ENCODE data around the gene CKLF.
"Not testable (repeated sequence)": the region's sequence is repeated elsewhere in the genome, so short reads cannot be mapped to it uniquely, and the experiment has no call there.

Gene CKLF, protein sequence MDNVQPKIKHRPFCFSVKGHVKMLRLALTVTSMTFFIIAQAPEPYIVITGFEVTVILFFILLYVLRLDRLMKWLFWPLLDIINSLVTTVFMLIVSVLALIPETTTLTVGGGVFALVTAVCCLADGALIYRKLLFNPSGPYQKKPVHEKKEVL

DNA sequence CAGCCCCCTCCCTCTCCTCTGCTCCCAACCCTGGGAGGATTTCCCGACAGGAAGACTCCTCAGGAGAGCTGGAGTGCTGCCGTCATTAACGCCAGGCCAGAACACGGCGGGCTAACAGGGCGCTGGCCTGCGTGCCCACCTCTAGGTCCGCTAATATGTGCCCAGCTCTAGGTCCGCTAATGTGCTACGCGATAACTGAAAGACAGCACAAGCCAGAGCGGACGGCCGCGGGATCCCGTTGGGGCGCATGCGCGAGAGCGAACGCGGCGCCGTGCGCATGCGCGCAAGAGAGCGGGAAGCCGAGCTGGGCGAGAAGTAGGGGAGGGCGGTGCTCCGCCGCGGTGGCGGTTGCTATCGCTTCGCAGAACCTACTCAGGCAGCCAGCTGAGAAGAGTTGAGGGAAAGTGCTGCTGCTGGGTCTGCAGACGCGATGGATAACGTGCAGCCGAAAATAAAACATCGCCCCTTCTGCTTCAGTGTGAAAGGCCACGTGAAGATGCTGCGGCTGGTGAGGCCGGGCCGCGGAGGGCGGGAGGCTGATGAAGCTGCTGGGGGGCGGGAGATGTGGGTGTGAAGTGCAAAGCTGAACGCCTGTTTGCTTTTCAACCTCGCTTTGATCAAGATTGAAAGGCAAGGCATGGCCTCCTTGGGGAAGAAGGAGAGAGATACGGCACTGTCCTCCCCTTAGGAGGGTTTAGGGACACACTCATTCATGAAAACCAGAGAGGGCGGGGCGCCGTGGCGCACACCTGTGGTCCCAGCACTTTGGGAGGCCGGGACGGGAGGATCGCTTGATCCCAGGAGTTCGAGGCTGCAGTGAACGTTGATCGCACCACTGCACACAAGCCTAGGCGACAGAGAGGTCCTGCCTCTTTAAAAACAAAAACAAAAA lies at the start of gene CKLF:
Gene CKLF (plus strand): TSS at position 291 of the 892 bp plus-strand sequence. CDS start 140 bp downstream, at position 431.
- DNase-seq (ENCODE audit: low read depth in 2 of 2), result peak; percentile 69 to 73

DNA sequence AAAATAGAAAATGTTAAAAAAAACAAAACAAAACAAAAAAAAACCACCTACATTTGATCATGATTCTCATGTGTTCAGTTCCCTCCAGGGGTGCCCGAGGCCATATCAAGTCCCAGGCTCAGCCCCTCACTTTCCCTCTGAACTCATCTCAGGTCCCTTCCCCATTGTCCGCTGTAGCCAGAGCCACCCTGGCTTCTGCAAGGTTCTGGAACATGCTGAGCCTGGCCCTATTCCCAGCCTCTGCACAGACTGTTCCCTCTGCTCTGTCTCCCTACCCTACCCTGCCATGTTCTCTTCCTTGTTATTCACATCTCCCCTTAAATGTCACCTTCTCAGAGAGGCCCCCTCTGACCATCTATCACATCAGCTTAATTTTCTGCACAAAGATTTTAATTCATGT lies 49.3 kb upstream of the CKLF start:
- DNase-seq (ENCODE audit: low read depth in 2 of 2), result no peak

DNA sequence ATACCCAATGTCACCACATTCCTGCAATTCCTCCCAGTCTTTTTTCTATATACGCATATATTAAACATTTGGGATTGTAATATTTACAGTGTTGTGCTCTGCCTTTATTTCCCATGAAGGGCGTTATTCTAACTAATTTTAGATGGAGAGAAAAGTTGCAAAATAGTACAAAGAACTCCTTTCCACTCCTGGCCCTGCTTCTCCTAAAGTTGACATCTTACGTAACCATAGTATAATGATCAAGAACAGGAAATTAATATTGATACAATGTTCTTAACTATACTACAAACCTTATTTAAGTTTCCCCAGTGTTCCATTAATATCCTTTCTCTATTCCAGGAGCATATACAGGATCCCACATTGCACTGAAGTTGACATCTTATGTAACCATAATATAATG lies 48.8 kb upstream of the CKLF start:
- no peak for DNase-seq (ENCODE audit: low read depth in 2 of 2)

DNA sequence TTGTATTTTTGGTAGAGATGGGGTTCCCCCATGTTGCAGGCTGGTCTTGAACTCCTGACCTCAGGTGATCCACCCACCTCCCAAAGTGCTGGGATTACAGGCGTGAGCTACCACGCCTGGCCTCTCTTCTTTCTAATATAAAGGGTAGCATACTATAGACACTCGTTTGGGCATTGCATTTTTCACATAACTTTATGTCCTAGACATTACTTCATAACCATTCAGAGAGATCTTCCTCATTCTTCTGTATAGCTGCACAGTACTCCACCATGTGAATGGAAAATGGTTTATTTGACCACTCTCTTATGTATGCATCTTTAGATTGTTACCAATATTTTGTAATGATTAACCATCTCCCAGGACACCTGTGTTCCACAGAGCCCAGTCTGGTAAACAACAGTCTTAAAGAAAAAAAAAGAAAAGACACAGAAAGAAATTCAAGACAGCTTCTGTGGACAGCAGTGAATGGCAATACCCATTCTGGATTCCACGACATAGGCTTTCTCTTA lies 44.6 kb upstream of the CKLF start:
- DNase-seq (ENCODE audit: low read depth in 2 of 2), result no peak

DNA sequence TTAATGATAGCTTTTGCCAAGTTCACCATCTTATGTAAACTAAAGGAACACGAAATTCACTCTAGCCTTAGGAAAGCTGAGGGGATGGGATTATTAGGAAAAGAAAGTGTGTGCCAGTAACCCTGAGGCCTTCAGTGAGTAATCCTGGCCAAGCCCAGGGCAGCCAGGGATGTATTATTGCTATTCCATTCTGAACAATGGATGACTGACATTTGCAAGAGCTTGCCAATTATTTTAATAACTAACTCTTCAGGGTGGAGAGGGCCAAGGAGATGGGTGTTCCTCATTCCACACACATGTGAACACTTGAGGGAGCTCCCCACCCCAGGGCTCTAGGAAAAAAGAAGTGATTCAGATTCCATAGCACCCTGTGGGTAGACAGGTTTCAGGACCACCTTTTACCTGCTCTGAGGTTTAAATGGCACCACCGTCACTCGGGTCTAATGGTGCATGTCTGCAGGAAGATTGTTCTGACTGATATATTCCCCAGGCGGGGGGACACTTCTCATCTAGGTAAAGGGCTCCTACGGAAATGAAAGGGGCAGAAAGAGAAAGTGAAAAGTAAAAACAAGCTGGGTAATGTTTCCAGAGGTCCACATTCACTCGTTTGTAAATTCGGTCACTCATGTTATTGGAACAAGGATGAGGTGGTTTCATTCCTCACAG lies 44.0 kb upstream of the CKLF start:
- DNase-seq (ENCODE audit: low read depth in 2 of 2), result no peak

DNA sequence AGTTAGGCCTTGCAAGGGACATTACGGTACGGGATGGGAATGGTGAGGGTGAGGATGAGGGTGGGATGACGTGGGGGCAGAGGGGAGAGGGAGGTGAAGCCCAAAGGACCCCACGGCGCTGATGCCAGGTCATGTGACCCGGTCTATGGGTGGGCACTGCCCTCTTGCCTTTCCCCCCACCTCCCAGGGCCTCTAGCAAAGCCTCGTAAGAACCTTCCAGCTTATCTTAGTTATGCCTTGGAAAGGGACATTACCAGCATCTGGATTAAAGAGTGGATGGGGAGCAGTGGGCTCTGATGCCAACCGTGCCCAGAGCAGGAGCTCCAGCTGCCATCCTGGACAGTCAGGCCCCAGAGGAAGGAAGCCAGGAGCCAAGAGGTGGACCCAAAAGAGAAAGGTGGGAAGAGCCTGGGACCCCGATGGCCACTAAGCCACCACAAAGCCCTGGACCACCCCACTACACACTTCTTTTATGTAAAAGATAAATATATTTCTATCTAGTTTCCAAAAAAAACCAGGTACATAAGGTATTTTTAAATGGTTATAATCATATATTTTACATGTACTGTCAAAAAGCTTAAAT lies 43.4 kb upstream of the CKLF start:
- no peak for DNase-seq (ENCODE audit: low read depth in 2 of 2)

DNA sequence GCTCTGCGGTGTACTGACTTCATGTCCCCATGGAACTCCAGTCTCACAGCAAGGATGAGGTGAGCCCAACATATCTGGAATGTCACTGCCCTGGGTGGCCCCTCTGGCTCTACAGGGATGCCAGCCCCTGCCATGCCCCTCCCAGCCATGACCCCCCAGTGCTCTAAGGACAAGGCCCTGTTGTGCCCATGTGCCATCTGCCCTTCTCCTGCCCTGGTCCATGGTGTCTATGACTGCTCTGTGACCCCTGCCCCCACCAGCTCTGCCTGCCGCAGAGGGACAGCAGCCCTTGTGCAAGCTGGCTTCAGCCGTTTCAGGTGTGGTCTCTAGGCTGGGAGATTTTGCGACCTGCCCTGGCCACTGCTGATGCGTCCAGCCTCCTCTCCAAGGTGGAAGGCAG lies 42.8 kb upstream of the CKLF start:
- no peak for DNase-seq (ENCODE audit: low read depth in 2 of 2)

DNA sequence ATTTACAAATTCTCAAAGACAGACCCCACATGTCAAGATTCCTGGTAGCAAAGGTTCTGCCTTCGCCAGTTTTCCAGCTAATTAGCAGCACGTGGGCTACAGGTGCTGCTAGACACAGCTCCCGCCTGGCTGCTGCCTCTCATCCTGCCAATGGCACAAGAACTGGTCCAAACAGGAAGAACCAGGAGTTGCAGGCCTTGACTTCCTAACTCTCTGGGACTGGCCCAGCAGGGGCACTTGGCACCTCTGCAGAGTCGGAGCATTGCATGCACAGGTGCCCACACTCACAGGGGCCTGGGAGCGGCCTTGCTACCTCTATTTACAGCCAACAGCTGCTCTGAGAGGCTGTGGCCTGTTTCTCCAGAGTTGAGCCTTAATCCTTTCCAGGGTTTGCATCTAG lies 42.1 kb upstream of the CKLF start:
- DNase-seq (ENCODE audit: low read depth in 2 of 2), result no peak

DNA sequence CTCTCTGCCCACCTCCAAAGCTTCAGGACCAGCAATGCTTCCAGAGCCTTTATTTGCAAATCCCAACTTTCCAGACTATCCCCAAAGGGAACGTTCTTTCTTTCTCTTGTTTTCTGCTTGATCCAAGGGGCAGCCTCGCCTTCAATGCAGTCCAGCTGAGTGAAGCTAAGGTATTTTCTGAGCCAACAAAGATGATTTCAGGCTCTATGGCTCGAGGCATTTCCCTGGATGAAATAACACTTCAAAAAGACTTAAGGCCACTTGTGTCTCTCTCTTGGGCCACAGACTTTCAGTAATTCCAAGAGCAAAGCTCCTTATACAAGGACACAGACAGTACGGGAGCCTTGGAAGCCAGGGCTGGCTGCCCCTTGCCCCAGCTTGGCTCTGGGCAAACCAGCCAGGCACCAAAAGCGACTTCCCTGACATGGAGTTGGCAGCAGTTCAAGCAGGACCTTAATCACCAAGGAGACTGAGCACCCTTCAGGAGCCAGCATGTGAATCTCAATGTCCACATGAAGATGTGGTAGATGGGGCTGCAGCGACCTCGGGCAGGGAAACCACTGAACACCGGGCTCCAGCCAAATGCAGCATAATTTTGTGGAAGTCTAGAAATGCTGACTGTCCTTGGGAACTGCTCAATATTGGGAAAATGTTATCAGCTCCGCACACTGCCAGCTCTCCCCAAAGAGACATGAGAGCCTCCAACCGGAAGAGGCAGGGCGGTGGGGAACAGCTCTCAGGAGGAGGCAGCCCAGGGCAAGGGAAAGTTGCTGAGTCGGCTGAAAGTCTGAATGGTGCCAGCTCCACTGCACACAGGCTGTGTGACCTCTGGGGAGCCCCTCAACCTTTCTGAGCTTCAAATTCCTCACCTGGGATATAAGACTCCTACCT lies 41.4 kb upstream of the CKLF start:
- DNase-seq (ENCODE audit: low read depth in 2 of 2), result no peak

DNA sequence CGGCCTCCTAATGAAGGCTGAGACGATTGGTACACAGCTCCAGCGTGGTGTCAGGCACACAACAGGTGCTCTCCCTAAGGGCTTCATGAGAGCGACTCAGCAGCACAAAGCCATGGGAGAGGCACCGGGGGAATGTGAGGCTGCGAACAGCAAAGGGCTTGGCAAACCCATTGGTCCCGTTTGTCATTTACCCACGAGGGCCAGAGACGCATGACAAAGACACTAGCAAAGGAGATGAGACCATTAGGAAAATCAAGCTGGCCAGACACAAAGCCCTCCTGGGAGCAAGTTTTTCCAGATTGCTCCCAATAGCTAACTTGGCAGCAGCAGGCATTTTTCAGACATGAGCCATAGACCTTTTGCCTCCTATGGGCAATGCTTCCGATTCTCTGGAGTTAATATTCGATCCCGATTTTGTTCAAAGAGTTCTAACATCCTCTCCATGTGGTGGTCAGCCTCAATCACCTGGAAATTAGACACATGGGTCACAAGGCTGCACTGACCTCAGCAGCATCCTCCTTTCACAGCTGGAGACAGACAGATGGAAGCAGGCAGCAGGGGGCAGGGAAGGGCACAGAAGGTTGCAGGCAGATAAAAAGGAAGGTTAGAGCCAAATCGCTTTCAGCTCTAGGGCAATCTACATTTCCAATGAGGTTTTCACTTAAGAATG lies 40.6 kb upstream of the CKLF start:
- DNase-seq (ENCODE audit: low read depth in 2 of 2), result peak in 1 of 2 experiments; percentile 41

DNA sequence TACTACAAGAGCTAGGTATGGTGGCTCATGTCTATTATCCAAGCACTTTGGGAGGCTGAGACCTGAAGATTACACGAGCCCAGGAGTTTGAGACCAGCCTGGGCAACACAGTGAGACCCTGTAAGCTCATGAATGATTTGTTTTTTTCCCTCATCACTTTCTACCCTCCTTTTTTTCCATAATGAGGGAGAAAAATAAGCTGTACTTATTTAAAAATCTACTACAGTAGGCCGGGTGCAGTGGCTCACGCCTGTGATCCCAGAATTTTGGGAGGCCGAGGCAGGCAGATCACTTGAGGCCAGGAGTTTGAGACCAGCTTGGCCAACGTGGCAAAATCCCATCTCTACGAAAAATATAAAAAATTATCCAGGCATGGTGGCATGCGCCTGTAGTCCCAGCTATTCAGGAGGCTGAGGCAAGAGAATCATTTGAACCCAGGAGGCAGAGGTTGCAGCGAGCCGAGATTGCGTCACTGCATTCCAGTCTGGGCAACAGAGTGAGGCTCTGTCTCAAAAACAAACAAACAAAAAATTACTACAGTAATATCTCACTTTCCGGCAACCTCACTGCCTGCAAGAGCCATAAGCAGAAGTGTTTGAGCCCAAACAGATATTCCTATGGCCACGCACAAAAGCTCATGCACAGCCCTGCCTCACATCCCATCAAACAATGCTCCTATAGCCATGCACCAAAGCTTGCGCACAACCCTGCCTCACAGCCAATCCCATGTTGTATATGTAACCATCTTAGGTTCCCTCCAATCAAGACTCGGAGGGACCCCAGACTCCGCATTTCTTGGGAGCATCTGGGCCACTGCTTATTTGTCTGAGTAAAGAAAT lies 39.9 kb upstream of the CKLF start:
- DNase-seq (ENCODE audit: low read depth in 2 of 2), result no peak

DNA sequence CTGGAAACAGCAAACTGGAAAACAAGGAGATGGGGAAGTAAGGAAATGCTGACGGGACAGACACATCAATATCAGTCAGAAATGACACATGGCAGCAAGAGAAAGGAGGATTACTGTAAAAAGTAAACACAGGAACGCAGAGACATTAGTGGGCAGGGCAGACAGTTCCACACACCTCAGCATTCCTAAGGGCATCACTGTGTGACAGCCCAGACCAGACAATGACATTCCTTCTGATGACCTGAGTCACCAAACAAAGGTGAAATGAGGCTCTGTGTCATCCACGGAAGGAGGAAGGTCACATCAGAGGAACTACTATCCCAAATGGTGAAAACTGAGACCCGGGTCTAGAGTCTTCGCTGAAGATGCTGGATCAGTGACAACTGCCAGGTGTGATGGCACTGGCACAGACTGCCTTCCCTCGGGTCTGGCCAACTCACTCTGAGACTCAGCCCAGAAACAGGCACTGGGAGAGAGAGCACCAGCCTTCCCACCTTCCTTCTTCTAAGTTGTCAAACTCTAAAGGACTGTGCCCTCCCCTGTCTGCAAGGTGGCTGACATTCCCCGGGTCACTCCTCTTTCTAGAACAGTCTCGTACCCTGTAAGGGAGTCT lies 39.2 kb upstream of the CKLF start:
- no peak for DNase-seq (ENCODE audit: low read depth in 2 of 2)

DNA sequence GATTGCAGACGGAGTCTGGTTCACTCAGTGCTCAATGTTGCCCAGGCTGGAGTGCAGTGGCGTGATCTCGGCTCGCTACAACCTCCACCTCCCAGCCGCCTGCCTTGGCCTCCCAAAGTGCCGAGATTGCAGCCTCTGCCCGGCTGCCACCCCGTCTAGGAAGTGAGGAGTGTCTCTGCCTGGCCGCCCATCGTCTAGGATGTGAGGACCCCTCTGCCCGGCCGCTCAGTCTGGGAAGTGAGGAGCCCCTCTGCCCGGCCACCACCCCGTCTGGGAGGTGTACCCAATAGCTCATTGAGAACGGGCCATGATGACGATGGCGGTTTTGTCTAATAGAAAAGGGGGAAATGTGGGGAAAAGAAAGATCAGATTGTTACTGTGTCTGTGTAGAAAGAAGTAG lies 38.0 kb upstream of the CKLF start:
- DNase-seq (ENCODE audit: low read depth in 2 of 2), result not testable (repeated sequence)

DNA sequence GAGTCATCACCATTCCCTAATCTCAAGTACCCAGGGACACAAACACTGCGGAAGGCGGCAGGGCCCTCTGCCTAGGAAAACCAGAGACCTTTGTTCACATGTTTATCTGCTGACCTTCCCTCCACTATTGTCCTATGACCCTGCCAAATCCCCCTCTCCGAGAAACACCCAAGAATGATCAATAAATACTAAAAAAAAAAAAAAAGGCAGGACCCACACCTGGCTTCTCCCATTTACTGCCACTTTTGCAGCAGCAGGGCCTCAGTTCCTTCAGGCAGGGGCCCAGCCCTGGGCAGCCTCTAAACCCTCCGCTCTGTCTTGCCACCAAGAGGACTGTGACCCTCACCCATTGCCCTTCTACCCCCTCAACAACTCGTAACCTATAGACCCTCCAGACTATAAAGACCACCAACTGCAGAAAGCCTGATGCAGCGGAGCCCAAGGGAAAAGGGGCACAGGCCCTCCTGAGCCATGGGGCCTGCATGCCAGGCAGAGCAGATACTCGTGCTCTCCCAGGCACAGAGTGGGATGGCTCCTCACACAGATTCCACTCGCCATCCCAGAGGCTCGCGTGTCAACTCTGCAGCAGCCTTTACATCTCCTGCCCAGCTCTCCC lies 37.3 kb upstream of the CKLF start:
- DNase-seq (ENCODE audit: low read depth in 2 of 2), result not testable (repeated sequence)

DNA sequence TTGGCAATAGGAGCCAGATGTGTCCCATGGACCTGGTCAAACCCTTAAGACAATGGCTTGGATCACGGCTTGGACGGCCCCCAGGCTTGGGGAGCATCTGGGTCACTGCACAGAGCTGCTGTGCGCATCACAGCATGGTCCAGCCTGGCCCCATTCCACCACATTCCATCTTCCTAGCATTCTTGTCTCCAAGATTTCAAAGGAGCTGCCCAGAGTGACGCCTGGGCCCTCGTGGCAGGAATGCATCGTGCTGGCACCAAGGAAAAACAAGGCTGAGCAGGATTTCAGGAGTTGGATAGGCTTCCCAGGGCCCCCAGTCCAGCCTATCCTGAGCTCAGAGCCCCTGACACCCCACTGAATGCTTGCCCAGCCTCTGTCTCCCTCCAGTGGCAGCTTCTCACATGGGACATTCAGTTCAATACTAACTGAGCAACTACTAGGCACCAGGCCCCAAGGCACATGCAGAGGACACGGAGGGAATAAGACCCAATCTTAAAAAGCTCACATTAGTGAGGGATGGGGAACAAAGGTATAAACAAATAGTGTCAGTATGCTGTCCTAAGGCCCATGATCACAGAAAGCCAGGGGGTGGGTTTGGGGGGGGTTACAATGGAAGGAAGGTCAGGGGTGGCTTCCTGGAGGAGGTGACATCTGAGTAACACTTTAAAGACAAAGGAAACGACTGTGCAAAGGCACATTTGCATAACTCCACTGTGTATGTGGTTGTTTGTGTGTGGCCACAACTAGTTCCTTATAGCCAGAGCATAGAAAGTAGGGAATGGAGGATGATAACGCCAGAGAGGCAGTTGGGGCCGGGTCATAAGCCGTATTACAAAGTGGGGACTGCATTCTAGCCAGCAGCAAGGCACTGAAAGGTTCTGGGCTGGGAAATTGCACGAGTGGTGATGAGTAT lies 36.5 kb upstream of the CKLF start:
- DNase-seq (ENCODE audit: low read depth in 2 of 2), result no peak

DNA sequence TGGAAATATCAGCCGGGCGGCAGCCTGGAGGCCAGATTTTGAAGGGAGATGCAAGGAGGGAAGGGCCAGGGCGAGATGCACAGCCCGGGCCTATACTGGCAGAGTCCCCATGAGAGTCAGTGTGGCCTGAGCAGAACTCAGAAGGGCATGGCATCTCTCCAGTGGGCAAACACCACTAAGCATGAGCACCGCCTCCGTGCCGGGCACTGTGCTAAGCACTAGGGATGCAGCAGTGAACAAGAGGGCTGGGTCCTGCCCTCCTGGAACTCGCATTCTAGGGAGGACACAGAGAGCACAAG lies 35.9 kb upstream of the CKLF start:
- DNase-seq (ENCODE audit: low read depth in 2 of 2), result no peak

DNA sequence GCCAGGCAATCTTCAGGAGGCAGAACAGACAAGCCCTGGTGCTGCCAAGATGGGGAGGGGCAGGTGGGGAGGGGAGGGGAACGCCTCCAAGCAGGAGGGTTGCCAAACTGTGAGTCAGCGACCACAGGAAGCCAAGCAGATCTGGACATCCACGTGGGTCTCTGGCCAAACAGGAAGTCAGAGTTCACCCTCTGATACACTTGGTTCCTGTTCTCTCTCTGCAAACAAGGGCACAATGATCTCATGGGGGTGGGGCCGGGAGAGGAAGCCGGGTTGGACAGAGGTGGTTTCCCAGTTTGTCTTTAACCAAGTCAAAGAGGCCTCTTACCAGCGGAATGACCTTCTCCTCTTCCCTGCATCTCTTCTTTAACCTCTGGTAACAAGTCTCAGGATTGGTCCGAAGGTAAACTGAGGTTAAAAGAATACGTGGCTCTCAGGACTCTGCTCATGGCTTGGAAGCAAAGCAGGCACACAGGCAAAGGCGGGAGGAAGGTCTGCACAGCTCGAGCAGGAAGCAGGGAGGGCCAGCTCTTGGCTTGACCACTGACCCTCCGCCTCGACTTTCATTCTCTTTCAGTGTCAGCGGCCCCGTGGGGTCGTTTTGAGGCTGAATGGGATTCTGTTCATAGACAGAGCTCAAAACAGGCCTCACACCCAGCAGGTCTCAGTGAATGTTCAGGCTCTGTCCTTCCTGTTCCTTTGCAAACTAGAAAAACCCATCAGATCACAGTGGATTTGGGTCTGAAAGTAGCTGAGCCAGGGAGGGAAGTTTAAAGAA lies 35.4 kb upstream of the CKLF start:
- DNase-seq (ENCODE audit: low read depth in 2 of 2), result peak; percentile 81

All from fibroblast of skin of left biceps (primary cell).